Mucosa of descending colon (tissue), 3 donors: Measurements from ENCODE around the gene PDILT. TPM values are rescaled to one million over a fixed set of nuclear protein-coding genes. Genes with fewer than 3 reads are reported as not detected.
"Not testable (repeated sequence)": the region's sequence is repeated elsewhere in the genome, so short reads cannot be mapped to it uniquely, and the experiment has no call there.

Experiments used
- ATAC-seq: fragments of 200-7000 bp; cut with Tn5 transposase; one replicate; pipeline ENCODE4 v1.9.1; 2020; ENCODE audit warnings: mild to moderate bottlenecking, moderate library complexity
- DNase-seq, 3 donors: peaks; one replicate each; pipeline ENCODE4 v3.0.0-alpha.2; 2020
- H3K36me3 ChIP-seq: fragments of 200-600 bp; one replicate; pipeline ENCODE4 v1.8.0; 2021; ENCODE audit warnings: low read depth, mild to moderate bottlenecking
- H3K4me1 ChIP-seq: fragments of 200-600 bp; one replicate; pipeline ENCODE4 v1.8.0; 2021; ENCODE audit warnings: low read depth, mild to moderate bottlenecking
- H3K4me3 ChIP-seq: fragments of 200-600 bp; one replicate; pipeline ENCODE4 v1.8.0; 2021; ENCODE audit warnings: mild to moderate bottlenecking
- H3K9me3 ChIP-seq: fragments of 200-600 bp; one replicate; pipeline ENCODE4 v1.8.0; 2021; ENCODE audit warnings: mild to moderate bottlenecking
- CTCF ChIP-seq: fragments of 200-600 bp; IDR thresholded peaks from one replicate; pipeline ENCODE4 v1.8.0; 2022; ENCODE audit warnings: antibody characterized with exemption, mild to moderate bottlenecking
- intact Hi-C, 2 donors: fragments of 100-400 bp; cut with DNase I in 1 of 2; cut with micrococcal nuclease in 1 of 2; formaldehyde crosslinking; loops; one replicate each; pipeline versions ENCODE4 v1.11.0 to v1.11.1; 2022; cut with DNase I, micrococcal nuclease
- total RNA-seq, 3 donors: library from RNA; stranded (reverse); fragmentation: NEBNext Ultra II Directional in 2 of 3; extraction: Animal tissue kit (Norgen Biotek cat#: 25700) in 2 of 3; gene quantifications; one replicate each; pipeline versions ENCODE4 v1.2.1 to v1.2.4, GENCODE V29; 2021 to 2023
- donor health status: DM: no; HTN: no; CAD: no; lungs with moderate emphysema.
- donor health status: DM: no; HTN: no; CAD: no.
- donor health status: DM: no; HTN: yes; CAD: no.

Gene PDILT
- total RNA-seq, 3 donors from 2014 or later: not detected

- TF ChIP-seq CTCF: no peak
- H3K9me3 ChIP-seq: no peaks in the 10 kb centered on the region
- intact Hi-C loops: no loop called here
- DNase-seq (no peak), ATAC-seq (no peak)
- H3K4me3 ChIP-seq: no peak overlapping the region
- no peaks in the 10 kb centered on the region for H3K4me1 ChIP-seq
- H3K36me3 ChIP-seq: no peaks in the 10 kb centered on the region
Measured at GRCh38 chr16:20315764-20316163, 88.8 kb downstream of the PDILT start.

- Histone ChIP-seq H3K36me3 (no peaks in the 10 kb centered on the region), H3K4me1 (no peaks in the 10 kb centered on the region), H3K4me3 (no peak overlapping the region), H3K9me3 (no peaks in the 10 kb centered on the region)
- TF ChIP-seq CTCF: no peak
- intact Hi-C loops: no loop called here
- DNase-seq (no peak), ATAC-seq (no peak)
Measured at GRCh38 chr16:20314575-20314974, 90.0 kb downstream of the PDILT start.

- Histone ChIP-seq H3K4me3 (no peak overlapping the region), H3K9me3 (no peaks in the 10 kb centered on the region), H3K36me3 (no peaks in the 10 kb centered on the region), H3K4me1 (no peaks in the 10 kb centered on the region)
- no peak for DNase-seq
- TF ChIP-seq CTCF: no peak
- no peak for ATAC-seq
- intact Hi-C loops: no loop called here
Measured at GRCh38 chr16:20313741-20314140, 90.8 kb downstream of the PDILT start.

- H3K36me3 ChIP-seq, H3K4me1 ChIP-seq, ATAC-seq, H3K9me3 ChIP-seq, H3K4me3 ChIP-seq, DNase-seq, intact Hi-C loops: not testable (repeated sequence)
Measured at GRCh38 chr16:20312536-20313095, 91.9 kb downstream of the PDILT start.

- DNase-seq (no peak), ATAC-seq (no peak)
- H3K4me1 ChIP-seq: no peaks in the 10 kb centered on the region
- no peaks in the 10 kb centered on the region for H3K9me3 ChIP-seq
- H3K4me3 ChIP-seq: no peak overlapping the region
- TF ChIP-seq CTCF: no peak
- H3K36me3 ChIP-seq: no peaks in the 10 kb centered on the region
- intact Hi-C loops: no loop called here
Measured at GRCh38 chr16:20311548-20311947, 93.0 kb downstream of the PDILT start.

GRCh38 chr16:20310421-20311395, 93.8 kb downstream of the PDILT start:
- no peak for ATAC-seq

More at GRCh38 chr16:20310421-20311395, 93.8 kb downstream of the PDILT start:
- Histone ChIP-seq H3K9me3 (no peaks in the 10 kb centered on the region), H3K4me1 (no peaks in the 10 kb centered on the region), H3K36me3 (no peaks in the 10 kb centered on the region), H3K4me3 (no peak overlapping the region)
- DNase-seq: no peak
- intact Hi-C loops: no loop called here
- TF ChIP-seq CTCF: no peak
